ENCODE measurements around the gene MYO1D. TPM values are rescaled to one million over a fixed set of nuclear protein-coding genes. Genes with fewer than 3 reads are reported as not detected.

The MYO1D gene
- total RNA-seq, 1 experiment from 2014 or later: 35.7 TPM

DNA sequence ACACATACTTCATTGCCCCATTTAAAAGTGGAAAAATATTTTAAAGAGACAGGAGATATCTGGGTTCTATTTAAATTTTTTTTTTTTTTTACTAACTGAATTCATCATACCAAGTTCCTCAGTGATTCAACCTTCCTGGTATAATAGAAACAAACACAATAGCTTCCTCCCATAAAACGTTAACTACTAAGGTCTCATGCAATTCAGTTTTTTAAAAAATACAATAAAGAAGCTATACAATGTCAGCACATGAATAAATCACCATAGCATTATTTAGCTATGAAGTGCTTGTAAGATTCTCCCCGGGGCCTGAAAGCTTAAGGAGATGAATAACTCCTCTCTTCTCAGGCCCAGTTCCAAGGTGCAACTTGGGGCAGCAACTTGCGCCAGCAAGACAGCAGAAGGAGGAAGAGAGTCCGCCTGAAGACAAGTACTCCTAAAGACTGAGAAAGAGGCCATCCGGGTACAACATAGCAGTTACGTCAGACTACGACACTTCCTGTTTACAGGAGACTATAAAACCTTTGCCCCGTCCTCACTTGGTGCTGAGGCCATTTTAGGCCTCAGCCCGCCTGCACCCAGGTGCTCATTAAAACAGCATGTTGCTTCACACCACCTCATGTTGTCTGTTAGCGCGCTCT, 81.5 kb downstream of the MYO1D start (continued):
- TF ChIP-seq SRF (IDR thresholded peaks at IDR 0.05; ENCODE audit: low read depth) (no peak), FOSL1 (IDR thresholded peaks at IDR 0.05; ENCODE audit: low read depth) (no peak), SP1 (IDR thresholded peaks at IDR 0.05; ENCODE audit: low read depth) (no peak), ZFX (IDR thresholded peaks at IDR 0.05) (no peak)

GRCh38 chr17:32794533-32795246, 82.2 kb downstream of the MYO1D start:
- Histone ChIP-seq H3K4me2 (ENCODE audit: low read length) (no peak overlapping the region), H2AFZ (ENCODE audit: low read depth, low read length, poor library complexity, severe bottlenecking) (no peak overlapping the region), H3K4me1 (ENCODE audit: control insufficient read depth in 1 of 2, insufficient read depth in 2 of 2, low read length in 2 of 2) (no peaks in the 10 kb centered on the region), H4K20me1 (ENCODE audit: insufficient read depth) (no peaks in the 10 kb centered on the region), H3K36me3 (ENCODE audit: control insufficient read depth in 1 of 2, insufficient read depth in 2 of 2, low read length in 2 of 2) (no peaks in the 10 kb centered on the region), H3K4me3 (replicated peaks in 1 of 2; ENCODE audit: low read depth in 1 of 2, low read length in 2 of 2) (no peak overlapping the region), H3K27me3 (ENCODE audit: insufficient read depth, low read length) (no peaks in the 10 kb centered on the region), H3K79me2 (ENCODE audit: insufficient read depth, low read length) (no peaks in the 10 kb centered on the region), H3K9me2 (ENCODE audit: insufficient read depth) (no peaks in the 10 kb centered on the region), H3K9me3 (ENCODE audit: control insufficient read depth in 1 of 2, insufficient read depth in 1 of 2, low read depth in 1 of 2, low read length in 2 of 2) (no peaks in the 10 kb centered on the region), H3K27ac (ENCODE audit: low read depth, low read length) (no peak overlapping the region), H3K9ac (ENCODE audit: low read length) (no peak overlapping the region)
- ChIA-PET CTCF (interaction anchor here (1.5 to 1.7 kb wide), 2 partner anchors 11 to 82 kb away, joined by 3 to 6 read pairs; partner anchors contain the start of gene MYO1D), POLR2A (no interaction called here), RAD21 (ENCODE audit: low non-redundant PET in 1 of 2, low total read pairs in 2 of 2, uncharacterized antibody in 2 of 2, unreplicated experiment in 2 of 2) (no interaction called here)
- BruUV-seq (replicated peaks): no TSS peak
- TF ChIP-seq POLR2AphosphoS5 (IDR thresholded peaks at IDR 0.05; ENCODE audit: low read depth, low read length) (no peak), ZFX (IDR thresholded peaks at IDR 0.05) (no peak), SIN3A (IDR thresholded peaks at IDR 0.05; ENCODE audit: low read depth) (no peak), ZBTB33 (IDR thresholded peaks at IDR 0.05; ENCODE audit: extremely low read depth, insufficient replicate concordance, low read length) (no peak), SP1 (IDR thresholded peaks at IDR 0.05; ENCODE audit: low read depth) (no peak)
- no peak for ATAC-seq
- DNase-seq (ENCODE audit: low read depth, low spot score): no peak
- intact Hi-C loops (cut with micrococcal nuclease): no loop called here

Data from HCT116 (cell line).